Suprapubic skin (tissue), 3 donors: ENCODE measurements around the gene FAM163B.

Experiments used
- CTCF ChIP-seq, 2 donors: fragments of 200-600 bp in 1 of 2; fragments of 450-650 bp in 1 of 2; sonication (generic) in 1 of 2; IDR thresholded peaks; one replicate each; pipeline ENCODE4 v1.5.1; 2016 to 2019; ENCODE audit warnings: antibody characterized with exemption in 2 of 2, mild to moderate bottlenecking in 1 of 2, moderate library complexity in 1 of 2
- POLR2AphosphoS5 ChIP-seq, 3 donors: sonication (generic); formaldehyde crosslinking; IDR thresholded peaks; one replicate each; pipeline ENCODE4 v1.6.1; 2017; ENCODE audit warnings: antibody characterized with exemption in 3 of 3

- TF ChIP-seq CTCF (IDR thresholded peaks at IDR 0.05) = no peak
- TF ChIP-seq POLR2AphosphoS5 (IDR thresholded peaks at IDR 0.05) = no peak
Measured at GRCh38 chr9:133628766-133629165, 19.6 kb upstream of the FAM163B start.
